NCI-H524 (cell line): Measurements from ENCODE around the gene CLMN.

Experiments used
- DNase-seq, 2 experiments: peaks; one replicate each; lab custom pipeline; 2025; lab: John Stamatoyannopoulos, UW

The CLMN gene

DNA sequence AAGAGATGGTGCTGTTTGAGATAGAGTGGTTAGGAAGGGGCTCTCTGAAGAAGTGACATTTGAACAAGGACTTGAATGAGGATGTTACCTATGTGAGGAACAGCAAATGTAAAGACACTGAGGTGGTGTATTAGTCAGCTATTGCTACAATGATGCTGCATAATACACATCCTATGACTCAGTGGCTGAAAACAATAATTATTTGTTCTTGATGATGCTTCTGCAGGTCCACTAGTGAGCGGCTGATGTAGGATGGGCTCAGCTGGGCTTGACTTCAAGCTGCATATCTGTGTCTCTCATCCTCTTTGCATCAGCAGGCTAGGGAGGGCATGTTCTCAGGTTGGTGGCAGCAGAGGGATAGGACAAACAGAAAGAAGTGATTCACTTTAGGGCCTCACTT lies 21.4 kb upstream of the CLMN start:
- DNase-seq = no peak

DNA sequence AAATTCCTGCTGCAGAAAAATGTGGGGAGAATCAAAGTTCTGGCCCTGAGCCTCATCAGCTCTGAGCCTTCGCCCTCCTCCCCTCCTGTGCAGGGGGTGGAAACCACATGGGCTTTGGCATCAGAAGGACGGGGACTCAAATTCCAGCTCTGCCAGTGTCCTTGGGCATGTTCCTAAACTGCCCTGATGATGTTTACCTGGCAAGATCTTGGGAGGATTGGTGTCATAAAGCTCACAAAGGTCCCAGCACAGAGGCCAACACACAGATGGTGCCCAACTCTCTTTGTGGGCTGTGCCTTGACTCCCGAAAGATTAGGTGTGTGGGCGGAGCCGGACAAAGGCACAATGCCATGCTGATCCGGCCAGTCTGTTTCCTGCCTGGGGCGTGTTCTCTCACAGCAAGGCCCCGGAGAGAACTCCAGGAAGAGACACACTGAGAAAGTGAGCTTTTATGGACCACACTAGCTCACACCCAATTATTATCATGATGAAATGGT lies 20.5 kb upstream of the CLMN start:
- DNase-seq = peak in 1 of 2 experiments; percentile 34

DNA sequence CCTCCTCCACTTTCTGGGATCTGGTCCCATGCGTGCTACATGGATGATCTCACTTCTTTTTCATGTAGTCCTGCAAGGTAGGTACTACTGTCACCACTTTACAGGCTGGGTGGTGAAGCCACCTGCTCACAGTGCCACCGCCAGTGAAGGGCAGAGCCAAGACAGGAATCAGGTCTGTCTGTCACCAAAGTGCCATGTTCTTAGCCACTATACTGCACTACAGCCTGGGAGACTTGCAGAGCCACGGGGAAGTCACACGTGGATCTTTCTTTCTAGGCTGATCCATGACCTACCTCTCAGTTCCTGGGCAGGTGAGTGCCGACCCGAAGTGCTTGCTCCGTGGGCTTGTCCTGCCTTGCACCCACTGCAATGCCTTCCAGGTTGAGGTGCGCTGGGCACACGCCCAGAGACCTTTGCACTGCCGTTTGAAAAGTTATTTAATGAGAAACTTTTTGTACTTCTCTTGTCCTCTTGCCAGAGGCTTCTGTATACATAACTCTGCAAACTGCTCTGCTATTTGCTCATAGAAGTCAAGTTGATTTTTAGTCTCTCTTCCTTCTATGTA lies 19.7 kb upstream of the CLMN start:
- DNase-seq = no peak

DNA sequence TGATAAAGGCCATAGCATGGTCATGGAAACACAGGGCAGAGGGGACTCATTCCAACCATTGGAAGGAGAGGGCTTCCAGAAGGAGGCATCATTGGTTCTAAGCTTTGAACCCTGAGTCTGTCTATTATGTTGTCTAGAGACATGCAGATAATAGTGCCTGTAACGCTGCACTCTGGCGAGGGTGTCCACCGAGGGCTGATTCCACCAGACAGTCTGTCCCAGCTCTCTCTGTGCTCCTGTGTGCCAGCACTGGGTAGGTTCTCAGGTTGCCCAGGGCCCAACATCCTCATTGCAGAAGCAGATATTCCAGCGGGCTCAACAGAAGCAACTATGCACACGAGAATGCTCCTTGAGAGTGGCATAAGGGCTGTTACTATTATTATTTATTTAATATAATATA lies 18.7 kb upstream of the CLMN start:
- DNase-seq = no peak

DNA sequence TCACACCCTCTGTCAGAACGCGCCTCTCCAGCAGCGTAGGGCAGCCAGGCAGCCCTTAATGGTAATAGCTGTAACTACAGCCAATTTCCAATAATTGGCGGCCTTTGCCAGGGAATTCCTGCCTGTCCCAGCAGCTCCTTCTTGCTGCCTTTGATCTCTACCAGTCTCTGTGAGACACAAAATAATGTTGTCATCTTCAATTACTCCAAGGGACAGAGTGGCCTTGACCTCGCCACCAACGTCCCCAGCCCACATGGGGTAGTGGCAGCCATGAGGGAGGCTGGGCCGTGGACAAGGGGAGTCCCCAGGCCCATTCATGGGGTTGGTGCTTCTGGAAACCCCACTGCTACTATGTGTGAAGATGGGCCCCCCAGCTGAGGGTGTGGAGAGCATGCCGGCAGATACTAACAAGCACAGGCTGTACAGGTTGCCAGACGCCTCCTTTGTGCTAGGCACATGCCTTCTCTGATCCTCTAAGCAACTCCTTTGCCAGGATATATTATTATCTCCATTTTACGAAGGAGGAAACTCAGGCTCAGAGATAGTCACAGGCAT lies 17.4 kb upstream of the CLMN start:
- no peak for DNase-seq

DNA sequence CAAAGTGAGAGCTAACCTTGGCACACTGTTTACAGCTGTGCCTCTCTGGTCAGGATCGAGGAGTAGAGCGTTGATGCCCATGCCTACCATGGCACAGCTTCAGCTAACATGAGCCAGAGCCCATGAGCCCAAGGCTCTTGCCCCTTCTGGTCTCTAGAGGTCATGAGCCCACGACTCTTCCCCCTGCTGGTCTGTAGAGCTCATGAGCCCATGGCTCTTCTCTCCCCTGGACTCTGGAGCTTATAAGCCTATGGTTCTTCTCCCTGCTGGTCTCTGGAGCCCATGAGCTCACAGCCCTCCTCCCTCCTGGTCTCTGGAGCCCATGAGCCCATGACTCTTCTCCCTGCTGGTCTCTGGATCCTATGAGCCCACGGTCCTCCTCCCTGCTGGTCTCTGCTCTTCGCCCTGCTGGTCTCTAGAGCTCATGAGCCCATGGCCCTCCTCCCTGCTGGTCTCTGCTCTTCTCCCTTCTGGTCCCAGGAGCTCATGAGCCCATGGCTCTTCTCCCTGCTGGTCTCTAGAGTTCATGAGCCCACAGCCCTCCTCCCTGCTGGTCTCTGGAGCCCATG lies 16.6 kb upstream of the CLMN start:
- no peak for DNase-seq

DNA sequence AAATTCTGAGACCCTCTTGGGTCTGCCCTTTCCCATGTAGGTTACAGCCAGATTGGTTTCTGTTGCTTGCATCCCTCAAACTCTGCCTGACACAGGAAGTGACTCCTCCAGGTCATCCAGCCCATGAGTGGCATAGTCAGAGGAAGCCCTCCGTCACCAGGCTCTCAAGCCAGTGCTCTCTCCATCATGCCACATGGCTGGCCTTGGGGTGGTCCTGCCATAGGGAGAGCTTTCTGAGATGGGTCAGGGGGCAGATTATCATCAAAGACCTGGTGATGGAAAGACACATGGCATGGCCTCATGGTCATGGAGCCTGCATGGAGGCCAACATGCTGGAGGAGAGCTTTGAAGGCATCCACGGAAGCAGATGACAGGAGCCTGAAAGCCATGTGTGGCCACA lies 15.4 kb upstream of the CLMN start:
- no peak for DNase-seq

DNA sequence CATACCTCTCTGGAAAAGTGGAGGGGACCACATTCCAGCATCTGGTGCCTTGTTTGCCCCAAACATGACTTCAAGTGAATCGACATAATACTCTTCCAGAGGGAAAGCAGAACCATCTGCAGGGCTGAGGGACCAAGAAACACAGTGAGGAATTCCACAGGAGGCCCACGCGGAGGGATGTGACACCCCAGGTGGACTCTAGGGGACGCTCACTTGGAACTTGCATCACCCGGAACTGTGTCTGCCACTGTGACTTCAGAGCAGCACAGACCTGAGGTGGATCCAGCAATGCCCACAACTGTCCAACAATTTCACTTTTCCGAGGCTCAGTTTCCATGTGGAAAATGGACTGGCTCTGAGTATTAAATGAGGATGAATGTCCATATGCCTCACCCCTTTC lies 14.3 kb upstream of the CLMN start:
- no peak for DNase-seq

DNA sequence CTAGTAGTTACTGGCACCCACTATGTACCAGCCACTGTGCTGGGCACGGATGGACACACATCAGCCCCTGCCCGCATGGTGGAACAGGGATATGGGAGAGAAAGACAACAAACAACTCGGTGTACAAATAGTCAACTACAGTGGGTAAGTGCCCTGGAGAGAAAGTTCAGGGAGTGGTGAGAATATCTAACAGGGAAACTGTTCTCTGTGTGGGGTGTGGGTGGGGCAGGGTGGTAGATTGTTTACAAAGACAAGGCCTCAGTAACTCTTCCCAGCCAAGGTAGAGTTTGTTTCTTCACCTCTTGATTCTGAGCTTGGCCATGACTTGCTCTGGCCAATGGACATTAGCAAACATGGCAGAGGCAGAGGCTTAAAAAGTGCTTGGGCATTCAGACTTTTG lies 12.9 kb upstream of the CLMN start:
- no peak for DNase-seq

DNA sequence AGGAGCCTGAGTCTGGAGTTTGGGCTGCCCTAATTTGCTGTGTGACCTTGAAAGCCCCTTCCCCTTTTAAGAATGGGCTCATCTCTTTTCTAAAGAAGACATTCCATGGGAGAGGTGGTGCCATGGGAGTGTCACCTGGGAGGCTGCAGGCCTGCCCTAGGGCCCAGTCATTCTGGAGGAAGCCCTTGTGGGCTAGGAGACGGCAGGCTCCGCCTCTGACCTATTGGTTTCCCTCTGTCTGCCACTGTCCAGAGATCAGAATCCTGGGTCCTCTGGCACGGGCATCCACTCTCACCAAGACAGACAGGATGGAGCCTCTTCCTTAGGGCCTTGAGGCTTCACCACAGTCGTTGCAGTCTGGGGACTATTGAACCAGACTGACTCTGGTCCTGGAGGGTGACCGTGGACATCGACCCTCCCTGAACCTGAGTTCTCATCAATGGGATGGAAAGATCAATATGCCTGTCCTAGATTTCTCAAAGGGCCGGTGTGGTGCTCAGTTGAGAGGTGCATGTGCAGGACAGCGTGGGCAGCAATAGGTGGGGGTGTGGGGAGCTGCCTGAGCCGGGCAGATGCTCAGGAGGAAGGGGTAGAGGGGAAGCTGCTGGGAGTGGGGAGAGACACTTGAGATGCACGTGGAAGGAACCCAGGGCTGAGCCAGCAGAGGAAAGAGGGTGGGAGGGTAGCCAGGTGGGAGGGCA lies 12.2 kb upstream of the CLMN start:
- no peak for DNase-seq

DNA sequence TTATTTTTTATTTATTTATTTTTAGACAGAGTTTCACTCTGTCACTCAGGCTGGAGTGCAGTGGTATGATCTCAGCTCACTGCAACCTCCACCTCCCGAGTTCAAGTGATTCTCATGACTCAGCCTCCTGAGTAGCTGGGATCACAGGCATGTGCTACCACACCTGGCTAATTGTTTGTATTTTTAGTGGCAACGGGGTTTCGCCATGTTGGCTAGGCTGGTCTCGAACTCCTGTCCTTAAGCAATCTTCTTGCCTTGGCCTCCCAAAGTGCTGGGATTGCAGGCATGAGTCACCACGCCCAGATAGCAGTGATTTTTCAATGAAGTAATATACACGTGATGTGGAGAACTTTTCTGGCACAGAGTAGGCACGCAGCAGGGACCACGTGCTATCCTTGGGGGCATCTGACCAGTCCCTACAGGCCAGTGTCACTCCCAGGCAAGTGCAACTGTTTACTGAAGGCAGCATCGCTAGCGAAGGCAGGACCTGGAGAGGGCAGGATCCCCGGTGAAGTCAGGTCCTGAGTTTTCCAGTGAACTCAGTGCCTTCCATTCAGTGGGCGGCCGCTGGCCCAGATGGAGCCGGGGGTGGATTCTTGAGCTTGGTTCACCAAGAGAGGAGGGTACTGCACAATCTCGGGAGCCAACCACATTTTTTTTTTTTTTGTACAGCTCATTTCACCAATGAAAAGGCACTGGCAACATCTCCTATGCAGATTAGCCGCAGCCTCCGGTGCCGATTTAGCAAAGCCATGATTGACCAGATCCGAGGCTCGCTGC lies 11.1 kb upstream of the CLMN start:
- DNase-seq = no peak

DNA sequence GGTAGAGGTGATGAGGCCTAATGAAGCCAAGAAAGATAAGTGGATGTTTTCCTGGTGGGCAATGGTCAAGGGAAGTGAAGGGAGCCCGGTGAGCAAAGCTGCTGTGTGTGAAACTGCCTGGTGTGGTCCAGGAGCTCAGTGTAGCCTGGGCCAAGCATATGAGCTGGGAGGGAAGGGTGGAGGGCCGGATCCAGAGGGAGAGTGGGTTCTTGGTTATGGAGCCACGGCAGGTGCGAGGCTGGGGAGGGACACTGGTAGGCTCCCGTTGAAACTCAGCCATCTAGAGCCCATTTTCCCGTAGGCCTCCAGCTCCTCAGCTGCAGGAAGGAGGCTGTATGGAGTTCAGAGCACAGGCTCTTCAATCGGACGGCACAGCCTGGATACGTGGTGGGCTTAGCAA lies 10.2 kb upstream of the CLMN start:
- DNase-seq = no peak

DNA sequence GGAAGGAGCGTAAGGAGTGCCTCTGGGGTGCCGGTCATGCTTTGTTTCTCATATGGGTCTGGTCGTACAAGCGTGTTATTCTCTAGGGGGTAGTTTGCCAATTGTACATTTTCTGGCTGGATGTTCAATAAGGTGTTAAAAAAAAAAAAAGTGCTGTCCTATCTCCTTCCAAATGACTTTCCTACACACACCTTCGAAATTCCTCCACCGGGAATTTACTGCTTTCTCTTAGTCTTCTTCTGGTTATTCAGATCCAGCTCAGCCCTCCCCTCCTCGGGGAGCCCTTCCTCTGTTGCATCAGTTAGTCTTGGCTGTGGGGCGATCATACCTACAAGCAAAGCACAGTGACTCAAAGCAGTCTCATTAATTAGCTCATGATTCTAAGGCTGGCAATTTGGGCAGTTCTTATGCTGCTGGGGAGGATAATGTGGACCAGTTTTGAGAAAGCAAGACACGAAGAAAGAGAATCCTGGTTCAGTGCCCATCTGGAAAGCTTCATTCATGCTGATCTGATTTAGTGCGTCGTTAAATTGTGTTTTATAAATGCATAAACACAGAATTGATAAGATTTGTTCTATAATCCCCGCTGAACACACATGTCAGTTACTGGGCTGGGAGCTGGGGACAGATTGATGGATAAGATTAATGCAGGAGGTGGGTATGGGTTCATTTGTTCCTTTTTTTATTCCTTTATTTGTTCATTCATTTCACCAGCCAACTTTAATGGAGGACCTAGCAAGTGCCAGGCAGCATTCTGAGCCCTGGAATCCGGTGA lies 9.2 kb upstream of the CLMN start:
- no peak for DNase-seq

DNA sequence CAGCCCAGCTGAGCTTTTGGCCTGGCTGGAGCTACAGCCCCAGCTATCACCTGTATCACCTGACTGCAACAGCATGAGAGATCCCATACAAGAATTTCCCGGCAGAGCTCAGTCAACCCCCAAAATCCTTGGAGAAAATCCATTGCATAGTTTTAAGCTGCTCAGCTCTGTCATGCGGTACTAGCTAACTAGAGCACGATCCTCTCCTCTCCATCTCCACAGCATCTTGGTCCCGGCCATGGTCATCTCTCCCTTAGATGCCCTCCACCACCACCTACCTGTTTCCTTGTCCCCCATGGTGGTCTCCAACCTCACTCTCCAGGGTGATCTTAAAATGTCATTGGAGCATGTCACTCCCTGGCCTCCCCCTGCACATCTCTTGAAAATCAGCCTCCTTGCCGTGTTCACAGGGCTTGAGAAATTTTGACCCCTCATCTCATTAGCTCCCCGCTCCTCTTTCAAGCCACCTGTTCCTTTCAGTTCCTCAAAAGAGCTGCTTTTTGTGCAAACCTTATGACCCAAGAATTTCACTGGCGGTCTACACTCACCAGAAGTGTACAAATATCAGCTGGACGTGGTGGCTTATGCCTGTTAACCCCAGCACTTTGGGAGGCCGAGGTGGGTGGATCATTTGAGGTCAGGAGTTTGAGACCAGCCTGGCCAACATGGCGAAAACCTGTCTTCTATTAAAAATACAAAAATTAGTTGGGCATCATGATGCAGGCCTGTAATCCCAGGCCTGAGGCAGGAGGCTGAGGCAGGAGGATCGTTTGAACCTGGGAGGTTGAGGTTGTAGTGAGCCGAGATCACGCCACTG lies 8.1 kb upstream of the CLMN start:
- no peak for DNase-seq

DNA sequence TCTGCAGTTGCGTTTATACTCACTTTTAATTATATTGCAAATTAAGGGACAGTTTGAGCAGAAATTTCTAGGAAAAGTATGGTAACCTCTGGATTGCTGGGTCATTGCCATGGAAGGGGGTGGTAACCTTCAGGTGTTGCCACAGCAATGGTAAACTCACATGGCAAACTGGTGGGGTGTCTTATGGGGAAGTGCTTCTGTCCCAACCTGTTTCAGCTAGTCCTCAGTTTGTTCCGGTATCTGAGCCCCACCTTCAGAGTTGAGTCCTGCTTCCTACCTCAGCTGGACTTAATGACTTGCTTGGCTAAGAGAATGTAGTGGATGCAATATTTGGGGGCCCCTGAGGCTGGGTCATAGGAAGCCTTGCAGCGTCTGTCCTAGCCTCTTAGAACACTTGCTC lies 7.3 kb upstream of the CLMN start:
- no peak for DNase-seq

DNA sequence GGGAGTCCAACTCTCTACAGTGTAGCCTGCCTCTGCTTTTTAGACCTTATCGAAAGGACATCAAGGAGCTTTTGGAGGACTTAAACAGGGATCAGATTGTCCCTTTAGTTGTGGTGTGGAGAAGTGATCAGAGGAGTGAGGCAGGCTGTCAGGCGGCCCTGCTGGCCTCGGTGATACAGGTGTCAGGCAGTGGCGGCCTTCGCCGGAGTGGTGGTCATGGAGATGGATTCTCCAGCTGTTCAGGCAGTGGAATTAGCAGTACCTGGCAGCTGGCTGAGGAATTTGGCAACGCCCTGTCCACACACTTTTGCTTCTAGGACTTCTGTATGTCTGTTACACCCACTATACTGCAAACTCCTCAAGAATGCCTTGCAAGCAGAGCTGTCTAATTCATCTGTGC lies 4.2 kb upstream of the CLMN start:
- no peak for DNase-seq

DNA sequence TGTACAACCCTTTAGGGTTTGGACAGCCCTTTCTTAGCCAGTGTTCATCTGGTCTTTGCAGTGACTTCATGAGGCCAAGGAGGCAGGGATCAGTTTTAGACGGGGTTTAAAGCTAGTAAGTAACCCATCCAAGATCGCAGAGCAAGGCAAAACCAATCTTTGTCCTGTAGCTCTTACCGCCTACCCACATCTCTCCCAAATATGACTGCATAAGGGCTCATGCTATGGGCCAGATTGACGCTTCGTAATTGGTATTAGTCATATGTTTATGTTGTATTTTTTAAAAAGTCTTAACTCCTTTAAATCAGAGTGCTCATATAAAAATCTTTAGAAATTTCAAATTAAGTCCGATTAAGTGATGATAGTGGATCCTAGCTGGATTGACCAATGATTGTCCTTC lies 3.7 kb upstream of the CLMN start:
- DNase-seq = no peak

DNA sequence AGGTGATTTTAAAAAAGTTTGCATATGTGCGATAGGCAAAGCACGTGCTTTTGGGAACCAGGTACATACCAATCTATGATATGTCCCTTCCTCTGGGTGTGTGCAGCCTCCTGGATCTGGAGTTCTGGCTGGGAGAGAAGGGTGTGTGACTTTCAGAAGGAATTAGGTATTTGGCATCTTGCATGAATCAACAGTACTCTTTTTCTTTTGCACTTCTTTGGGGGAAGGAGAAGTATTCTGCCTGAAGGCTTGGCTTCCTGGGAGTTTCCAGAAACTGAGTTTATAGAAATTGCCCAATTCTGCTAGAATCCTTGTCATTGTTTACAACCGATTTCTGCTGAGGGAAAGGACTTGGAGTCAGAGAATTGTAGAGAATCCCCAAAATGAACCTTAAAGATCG lies 2.9 kb upstream of the CLMN start:
- DNase-seq = no peak

DNA sequence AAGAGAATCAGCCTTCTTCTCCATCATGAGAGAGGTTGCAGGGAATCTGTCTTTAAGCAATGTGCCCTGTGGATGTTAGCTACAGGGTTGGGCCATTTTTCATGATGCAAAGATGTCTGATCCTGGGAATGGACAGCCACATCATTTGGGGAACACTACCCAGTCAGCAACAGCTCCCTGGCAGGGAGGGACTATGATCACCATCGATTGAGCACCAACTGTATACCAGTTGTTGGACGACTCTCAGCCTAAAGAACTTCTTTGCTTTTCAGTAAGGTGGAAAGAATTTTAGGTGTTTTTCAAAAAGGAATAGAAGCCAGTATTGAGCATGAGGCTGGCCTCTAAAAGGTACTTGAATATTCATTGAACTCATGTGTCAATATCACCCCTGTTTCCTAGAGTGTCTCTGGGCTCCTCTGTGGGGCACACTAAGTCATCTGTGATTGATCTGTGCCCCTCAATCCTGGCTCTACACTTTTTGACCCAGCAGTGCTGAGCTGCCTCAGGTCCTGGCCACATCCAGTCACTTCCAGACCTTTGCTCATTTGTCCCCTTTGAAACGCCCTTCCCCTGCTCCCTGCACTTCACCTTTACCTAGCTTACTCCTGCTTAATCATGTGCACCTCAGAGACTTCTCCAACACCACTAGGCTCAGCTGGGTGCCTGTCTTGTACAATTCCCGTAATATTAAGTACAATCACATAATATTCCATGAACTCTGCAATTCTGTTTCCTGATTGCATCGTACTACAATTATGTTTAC lies 2.2 kb upstream of the CLMN start:
- DNase-seq = no peak

DNA sequence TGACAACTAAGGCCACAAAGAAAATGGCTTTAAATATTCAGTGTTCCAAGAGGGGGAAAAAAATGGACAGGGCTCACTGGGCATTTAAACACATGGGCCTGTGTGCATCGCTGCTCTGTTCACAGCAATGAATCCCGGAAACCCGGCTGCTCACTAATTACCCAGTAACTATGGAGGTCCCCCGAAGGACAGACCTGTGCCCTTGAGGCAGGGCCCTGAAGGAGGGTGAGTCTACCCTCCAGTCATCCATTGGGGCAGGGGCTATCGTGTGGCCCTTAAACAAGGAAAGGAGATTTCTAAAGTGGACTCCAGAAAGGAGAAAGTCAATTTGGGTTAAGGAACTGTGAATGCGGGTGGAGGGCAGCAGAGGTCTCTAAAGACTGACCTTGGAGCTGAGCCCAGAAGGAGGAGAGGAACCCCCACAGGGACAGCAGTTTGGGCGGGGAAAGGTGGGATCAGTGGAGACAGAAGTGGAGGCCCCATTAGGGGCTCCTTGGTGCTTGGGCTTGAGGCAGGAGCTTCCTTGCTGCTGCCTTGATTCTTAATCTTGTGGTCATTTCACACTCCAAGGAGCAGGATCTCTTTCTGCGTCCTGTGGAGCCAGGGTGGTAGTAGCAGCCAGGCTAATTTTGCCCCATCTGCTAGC lies 1.4 kb upstream of the CLMN start:
- DNase-seq = no peak
